IMR-90 (cell line): Measurements from ENCODE around the gene ATF4. TPM values are rescaled to one million over a fixed set of nuclear protein-coding genes. Genes with fewer than 3 reads are reported as not detected.

Experiments
- ATAC-seq: fragments of 200-7000 bp; cut with Tn5 transposase; 2 replicates; pipeline ENCODE4 v1.9.1; 2020; ENCODE audit warnings: low read depth, mild to moderate bottlenecking, moderate library complexity
- BruUV-seq: library from RNA; stranded (reverse); fragments of 400-500 nt; replicated peaks from 2 replicates; lab custom pipeline; 2021; lab: Mats Ljungman, UMichigan
- CTCF ChIA-PET: fragments of 300-600 bp; formaldehyde crosslinking; extraction: SDS; loops from one replicate; lab custom pipeline; 2021; ENCODE audit warnings: antibody characterized with exemption; lab: Yijun Ruan, JAX
- POLR2A ChIA-PET: fragments of 300-600 bp; sonication (Branson Sonifier 250); formaldehyde crosslinking; loops from one replicate; lab custom pipeline; 2022; ENCODE audit warnings: antibody characterized with exemption; ENCODE audit not compliant: unreplicated experiment; lab: Charles Lee
- DNase-seq: peaks from one replicate; pipeline ENCODE4 v3.0.0; 2013
- H2AFZ ChIP-seq: replicated peaks from 2 replicates; pipeline ENCODE3; 2013; ENCODE audit warnings: low read length, mild to moderate bottlenecking; ENCODE audit not compliant: poor library complexity
- H2AK5ac ChIP-seq: 2 replicates; pipeline ENCODE4 v1.6.1; 2013; ENCODE audit warnings: low read depth, low read length, inconsistent platforms
- H2AK9ac ChIP-seq: replicated peaks from 2 replicates; pipeline ENCODE3; 2013; ENCODE audit warnings: mild to moderate bottlenecking, low read depth, low read length, moderate library complexity; ENCODE audit not compliant: poor library complexity
- H2BK120ac ChIP-seq: 2 replicates; pipeline ENCODE4 v1.6.1; 2013; ENCODE audit warnings: low read depth, low read length, inconsistent platforms
- H2BK15ac ChIP-seq: 3 replicates; pipeline ENCODE4 v1.6.1; 2013; ENCODE audit warnings: low read depth, low read length, inconsistent platforms
- H2BK20ac ChIP-seq: 2 replicates; pipeline ENCODE4 v1.6.1; 2013; ENCODE audit warnings: low read depth, mild to moderate bottlenecking, inconsistent platforms, low read length, moderate library complexity
- H2BK5ac ChIP-seq: 2 replicates; pipeline ENCODE4 v1.6.1; 2013; ENCODE audit warnings: mild to moderate bottlenecking, low read depth, low read length, inconsistent platforms; ENCODE audit not compliant: poor library complexity, severe bottlenecking
- H3K14ac ChIP-seq: replicated peaks from 2 replicates; pipeline ENCODE4 v1.6.1; 2013; ENCODE audit warnings: low read depth, low read length, inconsistent platforms
- H3K18ac ChIP-seq: 2 replicates; pipeline ENCODE4 v1.6.1; 2013; ENCODE audit warnings: low read depth, low read length, control low read depth
- H3K23ac ChIP-seq: 2 replicates; pipeline ENCODE4 v1.6.1; 2013; ENCODE audit warnings: low read depth, low read length, inconsistent platforms
- H3K27ac ChIP-seq: 2 replicates; pipeline ENCODE4 v1.5.1; 2013; ENCODE audit warnings: mild to moderate bottlenecking, control low read depth, low read length; ENCODE audit not compliant: insufficient read depth
- H3K27me3 ChIP-seq: 2 replicates; pipeline ENCODE4 v1.6.1; 2013; ENCODE audit warnings: low read length; ENCODE audit not compliant: control insufficient read depth, insufficient read depth
- H3K36me3 ChIP-seq: 2 replicates; pipeline ENCODE4 v1.6.1; 2013; ENCODE audit warnings: low read length, mixed read lengths; ENCODE audit not compliant: control insufficient read depth, insufficient read depth
- H3K4ac ChIP-seq: 2 replicates; pipeline ENCODE4 v1.6.1; 2013; ENCODE audit warnings: low read depth, low read length, inconsistent platforms
- H3K4me1 ChIP-seq: 2 replicates; pipeline ENCODE4 v1.6.1; 2013; ENCODE audit warnings: low read length, mixed read lengths; ENCODE audit not compliant: control insufficient read depth, insufficient read depth
- H3K4me2 ChIP-seq: 2 replicates; pipeline ENCODE4 v1.6.1; 2013; ENCODE audit warnings: low read depth, mild to moderate bottlenecking, control low read depth, low read length, moderate library complexity
- H3K4me3 ChIP-seq: 2 replicates; pipeline ENCODE4 v1.5.1; 2013; ENCODE audit warnings: low read depth, mild to moderate bottlenecking, control low read depth, low read length, moderate library complexity; ENCODE audit not compliant: insufficient read depth
- H3K56ac ChIP-seq: 2 replicates; pipeline ENCODE4 v1.6.1; 2013; ENCODE audit warnings: low read length, inconsistent platforms; ENCODE audit not compliant: insufficient read depth; ENCODE audit errors: extremely low read depth
- H3K79me1 ChIP-seq, 2 experiments: 2 replicates each; pipeline ENCODE4 v1.6.1; 2013; ENCODE audit warnings: low read length in 2 of 2, inconsistent platforms in 1 of 2, low read depth in 1 of 2
- H3K9ac ChIP-seq: 2 replicates; pipeline ENCODE4 v1.6.1; 2013; ENCODE audit warnings: low read depth, low read length, control low read depth
- H3K9me1 ChIP-seq: 2 replicates; pipeline ENCODE4 v1.6.1; 2013; ENCODE audit warnings: low read length, inconsistent platforms; ENCODE audit not compliant: insufficient read depth
- H3K9me3 ChIP-seq: 2 replicates; pipeline ENCODE4 v1.6.1; 2013; ENCODE audit warnings: low read length; ENCODE audit not compliant: control insufficient read depth, insufficient read depth
- H4K20me1 ChIP-seq: 2 replicates; pipeline ENCODE4 v1.6.1; 2013; ENCODE audit warnings: low read length, inconsistent platforms; ENCODE audit not compliant: insufficient read depth
- H4K5ac ChIP-seq: 2 replicates; pipeline ENCODE4 v1.6.1; 2013; ENCODE audit warnings: mild to moderate bottlenecking, low read depth, low read length, control low read depth
- H4K8ac ChIP-seq, 2 experiments: 2 replicates each; pipeline ENCODE4 v1.6.1; 2013; ENCODE audit warnings: low read depth in 2 of 2, low read length in 2 of 2, control low read depth in 1 of 2, inconsistent platforms in 1 of 2
- H4K91ac ChIP-seq: 2 replicates; pipeline ENCODE4 v1.6.1; 2013; ENCODE audit warnings: low read depth, low read length, inconsistent platforms; ENCODE audit not compliant: insufficient read depth
- BHLHE40 ChIP-seq: fragments of 150-350 bp; IDR thresholded peaks from 2 replicates; pipeline ENCODE4 v1.6.1; 2016; ENCODE audit warnings: mild to moderate bottlenecking, low read depth, low read length
- MAZ ChIP-seq: IDR thresholded peaks from 2 replicates; pipeline ENCODE4 v1.6.1; 2012; ENCODE audit warnings: low read depth, mild to moderate bottlenecking, low read length, improper control_type of control experiment, moderate library complexity, borderline replicate concordance
- POLR2A ChIP-seq: IDR thresholded peaks from 2 replicates; pipeline ENCODE4 v1.6.1; 2012; ENCODE audit warnings: mild to moderate bottlenecking, low read depth, low read length
- RAD21 ChIP-seq: IDR thresholded peaks from 2 replicates; pipeline ENCODE4 v1.6.1; 2012; ENCODE audit warnings: low read length, improper control_type of control experiment
- RCOR1 ChIP-seq: IDR thresholded peaks from 2 replicates; pipeline ENCODE4 v1.6.1; 2012; ENCODE audit warnings: mild to moderate bottlenecking, low read length, improper control_type of control experiment; ENCODE audit not compliant: insufficient replicate concordance
- SMC3 ChIP-seq: fragments of 150-350 bp; IDR thresholded peaks from 2 replicates; pipeline ENCODE4 v1.6.1; 2016; ENCODE audit warnings: low read depth, mild to moderate bottlenecking, antibody characterized with exemption, low read length, moderate library complexity
- WGBS, 2 experiments: methylation state at CpG; one replicate each; pipeline versions ENCODE4 v1.1.5 to v1.1.7; 2013; ENCODE audit warnings: missing lambda C conversion rate in 2 of 2; ENCODE audit not compliant: insufficient read length in 1 of 2; ENCODE audit errors: extremely low coverage in 2 of 2; 5-methylcytosine and 5-hydroxymethylcytosine counted together
- dilution Hi-C: fragments of 300-500 bp; cut with HindIII; formaldehyde crosslinking; loops from one replicate; pipeline ENCODE4 v1.14.3; 2018; ENCODE audit warnings: low sequenced_read_pairs; ENCODE audit not compliant: unreplicated experiment
- in situ Hi-C: fragments of 300-500 bp; cut with MboI; formaldehyde crosslinking; loops from 3 replicates; pipeline ENCODE4 v1.14.3; 2019; ENCODE audit warnings: low sequenced_read_pairs, inconsistent platforms, mixed read lengths
- intact Hi-C: fragments of 100-400 bp; cut with micrococcal nuclease; formaldehyde crosslinking; loops from 2 replicates; pipeline ENCODE4 v1.10.0; 2022
- polyA plus RNA-seq, 3 experiments: library from polyadenylated mRNA; depleted of rRNA; stranded (reverse); fragments of >200 nt; gene quantifications; 2 replicates each; pipeline ENCODE4 v1.2.3, GENCODE V29; 2012; ENCODE audit warnings: low replicate concordance in 1 of 3
- total RNA-seq: library from RNA; depleted of rRNA; stranded (reverse); fragments of >200 nt; gene quantifications from 2 replicates; pipeline ENCODE4 v1.2.3, GENCODE V29; 2012
- TF ChIP-seq, protein P1 (sequence below): conservative IDR thresholded peaks from 2 replicates; pipeline ENCODE4 v1.5.1; 2012; ENCODE audit warnings: mild to moderate bottlenecking, low read depth, low read length, improper control_type of control experiment
- TF ChIP-seq, protein P2 (sequence below): fragments of 150-350 bp; IDR thresholded peaks from 2 replicates; pipeline ENCODE4 v1.6.1; 2017; ENCODE audit warnings: mild to moderate bottlenecking, antibody characterized with exemption, low read length, low read depth

The ATF4 gene
- total and polyA plus RNA-seq, 2 of the 4 experiments (the other 2 are of a cell fraction): 148 to 662 TPM

DNA sequence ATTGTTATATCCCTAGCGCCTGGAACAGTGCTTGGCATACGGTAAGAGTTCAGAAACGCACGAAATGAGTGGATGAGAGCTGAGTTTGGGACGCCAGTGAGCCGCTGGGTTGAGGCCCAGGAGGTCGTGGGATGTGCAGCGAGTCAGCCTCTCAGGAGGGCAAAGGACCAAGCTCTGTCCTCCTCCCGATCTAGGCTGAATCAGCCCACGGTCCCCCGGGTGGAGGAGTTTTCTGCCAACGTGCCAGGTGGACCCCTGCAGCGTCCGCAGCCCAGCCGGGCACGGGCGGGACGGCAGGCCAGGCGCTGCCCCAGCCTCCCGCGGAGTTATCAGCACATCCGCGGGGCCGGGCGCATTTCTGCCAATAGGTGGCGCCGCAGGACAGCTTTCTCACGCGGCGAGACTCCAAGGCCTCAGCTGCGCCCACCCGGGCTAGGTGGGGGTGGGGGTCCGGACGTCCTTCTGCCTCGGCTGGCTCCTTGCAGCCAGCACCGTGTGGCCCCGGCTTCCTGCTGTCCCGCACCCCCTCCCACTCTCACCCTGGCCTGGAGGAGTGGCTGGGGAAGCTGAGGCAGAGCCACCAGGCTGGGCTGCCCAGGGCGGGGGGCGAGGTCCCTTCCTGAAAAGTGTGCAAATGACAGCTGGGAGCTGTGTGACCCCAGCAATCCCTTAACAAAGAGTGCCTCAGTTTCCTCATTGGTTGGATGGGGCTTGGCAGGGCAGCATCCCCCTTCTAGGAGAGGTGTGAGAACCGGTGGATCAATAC, 14.4 kb downstream of the ATF4 start:
- peak overlapping the region; percentile 22 for H2AK9ac ChIP-seq
- H3K18ac ChIP-seq: no peak overlapping the region
- DNase-seq (peak; percentile 53), ATAC-seq (peak; percentile 53)
- no peaks in the 10 kb centered on the region for H3K9me1 ChIP-seq
- no peak overlapping the region for H2BK20ac ChIP-seq
- H3K79me1 ChIP-seq: peaks cover 19 to 26% of the 10 kb centered on the region in 2 experiments
- H4K20me1 ChIP-seq: peaks cover 13% of the 10 kb centered on the region; the same call in 1 of the 2 replicates
- no peak overlapping the region for H2AK5ac ChIP-seq
- H3K27ac ChIP-seq: no peak overlapping the region
- 0 out of 2 replicates have a peak overlapping the region, but pooled peaks have one; percentile 33 for H3K14ac ChIP-seq
- H3K9ac ChIP-seq: peak overlapping the region; percentile 6; the same call in 1 of the 2 replicates
- in situ Hi-C loops: loop anchor here (5.0 to 10.0 kb wide), 3 partner anchors 493 to 810 kb away; partner anchors contain the start of gene ADSL
- 5% methylated on average over 9 of the region's 41 CpGs; no CpG with 5 or more reads in 1 of the 2 experiments for WGBS, 2 experiments
- POLR2A ChIA-PET: interaction anchor here (0.5 to 1.0 kb wide), 3 partner anchors 10 to 502 kb away, joined by 3 to 5 read pairs (median 4); no protein-coding TSS in a partner anchor
- H3K4ac ChIP-seq: peak overlapping the region; percentile 67
- peak overlapping the region; percentile 96 for H2AFZ ChIP-seq
- dilution Hi-C loops: no loop called here
- no peak overlapping the region for H3K23ac ChIP-seq
- H3K4me2 ChIP-seq: peak overlapping the region; percentile 42
- peaks cover 7% of the 10 kb centered on the region for H3K4me1 ChIP-seq
- H3K9me3 ChIP-seq: no peaks in the 10 kb centered on the region
- H2BK120ac ChIP-seq: peak overlapping the region; percentile 63; the same call in 1 of the 2 replicates
- peak overlapping the region; percentile 74 for H4K91ac ChIP-seq
- peak overlapping the region; percentile 56 to 99 for H4K8ac ChIP-seq
- intact Hi-C loops: loop anchor here (1.0 to 10.0 kb wide), 3 partner anchors 491 to 814 kb away; partner anchors contain the start of gene TNRC6B
- H3K56ac ChIP-seq: no peak overlapping the region
- BruUV-seq: no TSS peak
- no peak overlapping the region for H2BK5ac ChIP-seq
- H4K5ac ChIP-seq: peak overlapping the region; percentile 55
- H3K36me3 ChIP-seq: peaks cover 3% of the 10 kb centered on the region; the same call in 1 of the 2 replicates
- CTCF ChIA-PET: interaction anchor here (0.5 to 4.0 kb wide), 8 partner anchors 9 to 509 kb away, joined by 3 to 29 read pairs (median 4); partner anchors contain the start of gene TAB1
- no peak overlapping the region for H3K4me3 ChIP-seq
- H3K27me3 ChIP-seq: peaks cover 5% of the 10 kb centered on the region
- TF ChIP-seq, protein P1, sequence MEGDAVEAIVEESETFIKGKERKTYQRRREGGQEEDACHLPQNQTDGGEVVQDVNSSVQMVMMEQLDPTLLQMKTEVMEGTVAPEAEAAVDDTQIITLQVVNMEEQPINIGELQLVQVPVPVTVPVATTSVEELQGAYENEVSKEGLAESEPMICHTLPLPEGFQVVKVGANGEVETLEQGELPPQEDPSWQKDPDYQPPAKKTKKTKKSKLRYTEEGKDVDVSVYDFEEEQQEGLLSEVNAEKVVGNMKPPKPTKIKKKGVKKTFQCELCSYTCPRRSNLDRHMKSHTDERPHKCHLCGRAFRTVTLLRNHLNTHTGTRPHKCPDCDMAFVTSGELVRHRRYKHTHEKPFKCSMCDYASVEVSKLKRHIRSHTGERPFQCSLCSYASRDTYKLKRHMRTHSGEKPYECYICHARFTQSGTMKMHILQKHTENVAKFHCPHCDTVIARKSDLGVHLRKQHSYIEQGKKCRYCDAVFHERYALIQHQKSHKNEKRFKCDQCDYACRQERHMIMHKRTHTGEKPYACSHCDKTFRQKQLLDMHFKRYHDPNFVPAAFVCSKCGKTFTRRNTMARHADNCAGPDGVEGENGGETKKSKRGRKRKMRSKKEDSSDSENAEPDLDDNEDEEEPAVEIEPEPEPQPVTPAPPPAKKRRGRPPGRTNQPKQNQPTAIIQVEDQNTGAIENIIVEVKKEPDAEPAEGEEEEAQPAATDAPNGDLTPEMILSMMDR: peak; percentile 93
- TF ChIP-seq RCOR1 (no peak), POLR2A (no peak), SMC3 (peak; percentile 68), BHLHE40 (peak; percentile 56; the same call in 1 of the 2 replicates), RAD21 (peak; percentile 91), MAZ (peak; percentile 49; the same call in 1 of the 2 replicates)
- TF ChIP-seq, protein P2, sequence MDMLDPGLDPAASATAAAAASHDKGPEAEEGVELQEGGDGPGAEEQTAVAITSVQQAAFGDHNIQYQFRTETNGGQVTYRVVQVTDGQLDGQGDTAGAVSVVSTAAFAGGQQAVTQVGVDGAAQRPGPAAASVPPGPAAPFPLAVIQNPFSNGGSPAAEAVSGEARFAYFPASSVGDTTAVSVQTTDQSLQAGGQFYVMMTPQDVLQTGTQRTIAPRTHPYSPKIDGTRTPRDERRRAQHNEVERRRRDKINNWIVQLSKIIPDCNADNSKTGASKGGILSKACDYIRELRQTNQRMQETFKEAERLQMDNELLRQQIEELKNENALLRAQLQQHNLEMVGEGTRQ: no peak
- 0 out of 3 replicates have a peak overlapping the region, but pooled peaks have one; percentile 39 for H2BK15ac ChIP-seq
